Urinary bladder (tissue), 4 donors: ENCODE data around the gene KRTAP5-7. TPM values are rescaled to one million over a fixed set of nuclear protein-coding genes. Genes with fewer than 3 reads are reported as not detected.

ENCODE experiments used
- DNase-seq: peaks from one replicate; pipeline ENCODE4 v3.0.0-alpha.2; 2015; ENCODE audit errors: extremely low spot score
- H3K27ac ChIP-seq: one replicate; pipeline ENCODE4 v1.5.1; 2013; ENCODE audit warnings: low read depth, mild to moderate bottlenecking, moderate library complexity
- H3K36me3 ChIP-seq: one replicate; pipeline ENCODE4 v1.6.1; 2013; ENCODE audit warnings: mild to moderate bottlenecking, moderate library complexity; ENCODE audit not compliant: insufficient read depth
- H3K4me1 ChIP-seq: one replicate; pipeline ENCODE4 v1.6.1; 2013; ENCODE audit warnings: mild to moderate bottlenecking, moderate library complexity; ENCODE audit not compliant: insufficient read depth
- H3K4me3 ChIP-seq: one replicate; pipeline ENCODE4 v1.5.1; 2013; ENCODE audit warnings: low read depth, low read length
- WGBS: extraction: QIAGEN DNeasy Blood & Tissue Kit; methylation state at CpG from one replicate; pipeline ENCODE4 v1.1.7; 2013; 5-methylcytosine and 5-hydroxymethylcytosine counted together
- polyA plus RNA-seq: library from polyadenylated mRNA; stranded (reverse); fragments of 200-250 nt; gene quantifications from one replicate; pipeline ENCODE4 v1.2.3, GENCODE V29; 2013
- total RNA-seq: library from RNA; depleted of rRNA; stranded (reverse); fragments of >200 nt; gene quantifications from one replicate; pipeline ENCODE4 v1.2.3, GENCODE V29; 2014
- donor health status: healthy with polysubstance abuse.
- donor health status: healthy.

The KRTAP5-7 gene
- total and polyA plus RNA-seq, 2 donors = 0.15 to 0.26 TPM

GRCh38 chr11:71545405-71545966 is 18.4 kb downstream of the KRTAP5-7 start:
- 88% methylated on average over 12 of the region's 12 CpGs for WGBS
- H3K27ac ChIP-seq = no peak overlapping the region
- H3K4me1 ChIP-seq = no peaks in the 10 kb centered on the region
- no peak overlapping the region for H3K4me3 ChIP-seq
- DNase-seq = no peak
- no peaks in the 10 kb centered on the region for H3K36me3 ChIP-seq

DNA sequence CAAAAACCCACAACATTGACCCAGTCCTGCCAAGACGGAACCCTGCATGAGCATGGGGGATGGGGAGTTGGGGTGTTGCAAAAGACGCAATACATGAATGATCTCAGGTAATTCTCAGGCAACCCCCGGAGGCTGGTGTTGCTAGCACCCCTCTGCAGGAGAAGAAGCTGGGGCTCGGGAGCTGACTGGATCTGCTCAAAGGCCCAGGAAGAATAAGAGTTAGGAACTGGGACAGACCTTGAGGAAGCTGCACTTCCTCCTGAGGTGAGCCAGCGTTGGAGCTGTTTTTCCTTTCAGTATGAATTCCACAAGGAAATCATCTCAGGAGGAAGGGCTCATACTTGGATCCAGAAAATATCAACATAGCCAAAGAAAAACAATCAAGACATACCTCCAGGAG is 21.1 kb downstream of the KRTAP5-7 start, which contains the start of gene KRTAP5-9:
Gene KRTAP5-9 (plus strand): TSS at position 301 of the 400 bp plus-strand sequence. CDS start 238 bp downstream, outside the sequence.
- no peaks in the 10 kb centered on the region for H3K4me1 ChIP-seq
- no peaks in the 10 kb centered on the region for H3K36me3 ChIP-seq
- WGBS = 71% methylated on average over 5 of the region's 5 CpGs
- DNase-seq = no peak
- H3K4me3 ChIP-seq = no peak within 1 kb of the TSS
- H3K27ac ChIP-seq = no peak within 1 kb of the TSS

GRCh38 chr11:71548716-71549151 is 21.7 kb downstream of the KRTAP5-7 start:
- H3K27ac ChIP-seq = no peak overlapping the region
- WGBS = 48% methylated on average over 5 of the region's 5 CpGs
- DNase-seq = no peak
- no peaks in the 10 kb centered on the region for H3K36me3 ChIP-seq
- H3K4me1 ChIP-seq = no peaks in the 10 kb centered on the region
- H3K4me3 ChIP-seq = no peak overlapping the region

- H3K36me3 ChIP-seq = no peaks in the 10 kb centered on the region
- no peaks in the 10 kb centered on the region for H3K4me1 ChIP-seq
- H3K4me3 ChIP-seq = no peak overlapping the region
- 95% methylated on average over 1 of the region's 1 CpG for WGBS
- no peak overlapping the region for H3K27ac ChIP-seq
- DNase-seq = no peak
Observed at GRCh38 chr11:71551711-71552110, 24.6 kb downstream of the KRTAP5-7 start.

- Histone ChIP-seq H3K4me3 (no peak overlapping the region), H3K27ac (no peak overlapping the region), H3K36me3 (no peaks in the 10 kb centered on the region), H3K4me1 (no peaks in the 10 kb centered on the region)
- WGBS = 88% methylated on average over 6 of the region's 6 CpGs
- DNase-seq = no peak
Observed at GRCh38 chr11:71554996-71555395, 27.9 kb downstream of the KRTAP5-7 start.

GRCh38 chr11:71555508-71555907 is 28.4 kb downstream of the KRTAP5-7 start:
- Histone ChIP-seq H3K27ac (no peak overlapping the region), H3K4me3 (no peak overlapping the region), H3K4me1 (no peaks in the 10 kb centered on the region), H3K36me3 (no peaks in the 10 kb centered on the region)
- DNase-seq = no peak
- 91% methylated on average over 11 of the region's 11 CpGs for WGBS

- no peak for DNase-seq
- WGBS = 85% methylated on average over 4 of the region's 4 CpGs
Observed at GRCh38 chr11:71556018-71556417, 29.0 kb downstream of the KRTAP5-7 start.

DNA sequence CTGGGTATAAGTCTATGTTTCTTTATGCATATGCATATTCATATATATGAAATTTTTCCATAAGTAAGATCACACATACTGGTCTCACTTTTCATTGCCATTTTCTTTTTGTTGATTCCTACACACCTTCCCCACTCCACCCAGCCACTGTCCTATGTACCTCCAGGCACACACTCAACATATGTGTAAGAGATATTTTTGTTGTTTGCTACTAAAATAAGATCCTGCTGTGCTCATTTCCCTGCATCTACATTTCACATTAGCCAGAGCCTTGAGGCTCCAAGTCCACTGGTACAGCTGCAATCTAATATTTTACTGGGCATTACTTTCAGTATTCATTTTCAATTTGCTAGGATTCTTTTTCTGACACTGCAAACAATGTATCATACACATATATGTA is 30.2 kb downstream of the KRTAP5-7 start:
- Histone ChIP-seq H3K4me3 (no peak overlapping the region), H3K27ac (no peak overlapping the region), H3K36me3 (no peaks in the 10 kb centered on the region), H3K4me1 (no peaks in the 10 kb centered on the region)
- DNase-seq = no peak

More at GRCh38 chr11:71556018-71556417, 29.0 kb downstream of the KRTAP5-7 start:
- H3K36me3 ChIP-seq = no peaks in the 10 kb centered on the region
- no peaks in the 10 kb centered on the region for H3K4me1 ChIP-seq
- H3K27ac ChIP-seq = no peak overlapping the region
- H3K4me3 ChIP-seq = no peak overlapping the region

GRCh38 chr11:71558996-71559395 is 31.9 kb downstream of the KRTAP5-7 start:
- no peaks in the 10 kb centered on the region for H3K4me1 ChIP-seq
- 85% methylated on average over 1 of the region's 1 CpG for WGBS
- H3K4me3 ChIP-seq = no peak overlapping the region
- no peak overlapping the region for H3K27ac ChIP-seq
- no peak for DNase-seq
- H3K36me3 ChIP-seq = no peaks in the 10 kb centered on the region

DNA sequence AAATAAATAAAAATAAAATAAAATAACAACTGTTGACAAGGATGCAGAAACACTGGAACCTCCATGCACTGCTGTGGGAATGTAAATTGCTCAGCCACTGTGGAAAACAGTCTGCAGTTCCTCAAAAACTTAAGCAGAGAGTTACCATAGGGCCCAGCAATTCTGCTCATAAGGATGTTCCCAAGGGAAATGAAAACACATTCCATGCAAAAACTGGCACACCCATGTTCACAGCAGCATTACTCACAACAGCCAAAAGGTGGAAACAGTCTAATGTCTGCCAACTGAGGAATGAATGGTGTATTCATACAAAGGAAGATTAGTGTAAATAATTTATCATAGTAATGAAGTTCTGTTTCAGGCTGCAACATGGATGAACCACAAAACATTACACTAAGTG is 35.1 kb downstream of the KRTAP5-7 start:
- no peak for DNase-seq
- Histone ChIP-seq H3K4me3 (no peak overlapping the region), H3K36me3 (no peaks in the 10 kb centered on the region), H3K4me1 (no peaks in the 10 kb centered on the region), H3K27ac (no peak overlapping the region)

- no peaks in the 10 kb centered on the region for H3K36me3 ChIP-seq
- H3K4me3 ChIP-seq = no peak overlapping the region
- DNase-seq = no peak
- 24% methylated on average over 8 of the region's 8 CpGs for whole genome bisulfite sequencing
- H3K4me1 ChIP-seq = no peaks in the 10 kb centered on the region
- H3K27ac ChIP-seq = no peak overlapping the region
Observed at GRCh38 chr11:71563406-71563805, 36.3 kb downstream of the KRTAP5-7 start.

- Histone ChIP-seq H3K27ac (no peak overlapping the region), H3K36me3 (no peaks in the 10 kb centered on the region), H3K4me3 (no peak overlapping the region), H3K4me1 (no peaks in the 10 kb centered on the region)
- WGBS = 74% methylated on average over 4 of the region's 4 CpGs
- no peak for DNase-seq
Observed at GRCh38 chr11:71564430-71564829, 37.4 kb downstream of the KRTAP5-7 start.

GRCh38 chr11:71565263-71565662 is 38.2 kb downstream of the KRTAP5-7 start, which contains the start of gene KRTAP5-10:
TSS of gene KRTAP5-10 (plus strand) at chr11:71565563. CDS start at chr11:71565588, 25 bp downstream.
- DNase-seq = no peak
- no peak within 1 kb of the TSS for H3K4me3 ChIP-seq
- WGBS = 68% methylated on average over 5 of the region's 5 CpGs
- H3K4me1 ChIP-seq = no peaks in the 10 kb centered on the region
- H3K36me3 ChIP-seq = no peaks in the 10 kb centered on the region
- H3K27ac ChIP-seq = no peak within 1 kb of the TSS

DNA sequence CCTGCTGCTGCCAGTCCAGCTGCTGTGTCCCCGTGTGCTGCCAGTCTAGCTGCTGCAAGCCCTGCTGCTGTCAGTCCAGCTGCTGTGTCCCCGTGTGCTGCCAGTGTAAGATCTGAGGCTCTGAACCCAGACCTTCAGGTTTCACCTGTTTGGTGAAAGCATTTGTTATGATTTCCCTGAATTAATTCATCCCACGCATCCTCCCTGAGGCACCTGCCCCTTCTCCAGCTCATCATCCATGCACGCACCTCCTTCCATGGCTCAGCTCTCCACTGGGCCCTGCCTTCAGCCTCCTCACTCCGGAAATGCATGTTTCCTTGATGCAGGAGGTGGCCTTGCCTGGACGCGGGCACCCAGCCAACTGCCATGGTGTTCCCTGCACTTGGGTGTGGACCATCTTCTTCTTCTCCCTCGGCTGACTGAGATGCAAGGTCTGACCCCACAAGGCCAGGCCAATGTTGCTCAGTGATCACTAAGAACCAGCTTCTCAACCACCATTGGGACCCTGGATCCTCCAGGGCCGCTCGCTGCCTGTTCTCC is 39.1 kb downstream of the KRTAP5-7 start:
- no peak for DNase-seq
- no peak overlapping the region for H3K27ac ChIP-seq
- H3K4me3 ChIP-seq = no peak overlapping the region
- H3K4me1 ChIP-seq = no peaks in the 10 kb centered on the region
- no peaks in the 10 kb centered on the region for H3K36me3 ChIP-seq
- 73% methylated on average over 10 of the region's 10 CpGs for WGBS
